Endothelial cell of hepatic sinusoid (primary cell): ENCODE results near the gene CHTF18.

Source experiments
- in situ Hi-C: cut with HindIII; loops from 2 replicates; pipeline ENCODE4 v1.10.0; 2017; ENCODE audit warnings: low sequenced_read_pairs

CHTF18 gene

DNA sequence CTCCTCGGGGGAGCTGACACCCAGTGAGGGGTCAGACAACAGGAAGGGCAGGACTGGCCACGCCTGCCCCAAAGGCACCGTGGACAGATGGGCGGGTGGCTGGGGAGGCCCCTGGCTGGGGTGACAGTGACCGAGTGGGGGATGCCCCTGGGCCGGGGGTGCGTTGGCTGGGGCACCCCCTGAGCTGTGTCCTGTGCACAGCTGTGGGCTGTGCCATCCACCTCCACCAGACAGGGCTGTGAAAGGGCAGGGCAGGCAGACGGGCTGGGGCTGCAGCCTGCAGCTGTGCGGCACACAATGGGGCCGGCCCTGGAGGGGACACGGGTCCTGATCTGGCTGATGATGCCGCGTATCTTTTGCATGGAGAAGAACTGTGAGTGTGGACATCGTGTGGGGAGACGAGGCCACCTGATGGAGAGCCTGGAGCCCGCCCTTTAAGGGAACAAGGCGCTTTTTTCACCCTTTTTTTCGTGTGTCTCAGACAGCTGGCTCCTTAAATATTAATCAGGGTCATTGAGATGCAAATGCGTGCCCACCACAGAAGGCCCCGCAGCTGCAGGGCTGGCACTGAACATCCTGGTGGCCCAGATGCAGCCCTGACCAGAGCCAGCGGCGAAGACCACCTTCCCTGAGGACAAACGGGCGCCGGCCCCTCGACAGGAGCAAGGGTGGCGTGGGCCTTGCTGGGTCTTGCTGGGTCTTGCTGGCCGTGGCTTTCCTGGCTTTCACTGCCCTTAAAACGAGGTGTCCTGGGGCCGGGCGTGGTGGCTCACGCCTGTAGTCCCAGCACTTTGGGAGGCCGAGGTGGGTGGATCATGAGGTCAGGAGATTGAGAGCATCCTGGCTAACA is 54.5 kb downstream of the CHTF18 start:
- in situ Hi-C loops, result no loop called here

DNA sequence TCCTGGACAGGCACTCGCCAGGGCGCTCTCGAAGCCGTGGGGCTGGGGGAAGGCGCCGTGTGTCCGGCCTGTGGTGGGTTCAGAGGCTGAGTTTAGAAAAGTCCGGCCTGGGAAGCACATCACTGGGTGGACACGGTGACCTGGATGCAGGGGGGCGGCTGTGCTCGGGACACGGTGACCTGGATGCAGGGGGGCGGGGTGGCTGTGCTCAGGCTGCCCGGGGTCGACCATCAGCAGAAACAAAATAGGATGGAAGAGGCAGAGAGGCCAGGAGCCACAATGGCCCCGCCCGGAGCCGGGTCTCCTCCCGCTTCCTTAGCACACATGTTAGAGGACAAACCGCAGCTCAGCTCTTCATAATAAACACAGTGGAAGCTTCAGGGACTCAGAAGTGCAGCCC is 55.4 kb downstream of the CHTF18 start:
- in situ Hi-C loops, result no loop called here

DNA sequence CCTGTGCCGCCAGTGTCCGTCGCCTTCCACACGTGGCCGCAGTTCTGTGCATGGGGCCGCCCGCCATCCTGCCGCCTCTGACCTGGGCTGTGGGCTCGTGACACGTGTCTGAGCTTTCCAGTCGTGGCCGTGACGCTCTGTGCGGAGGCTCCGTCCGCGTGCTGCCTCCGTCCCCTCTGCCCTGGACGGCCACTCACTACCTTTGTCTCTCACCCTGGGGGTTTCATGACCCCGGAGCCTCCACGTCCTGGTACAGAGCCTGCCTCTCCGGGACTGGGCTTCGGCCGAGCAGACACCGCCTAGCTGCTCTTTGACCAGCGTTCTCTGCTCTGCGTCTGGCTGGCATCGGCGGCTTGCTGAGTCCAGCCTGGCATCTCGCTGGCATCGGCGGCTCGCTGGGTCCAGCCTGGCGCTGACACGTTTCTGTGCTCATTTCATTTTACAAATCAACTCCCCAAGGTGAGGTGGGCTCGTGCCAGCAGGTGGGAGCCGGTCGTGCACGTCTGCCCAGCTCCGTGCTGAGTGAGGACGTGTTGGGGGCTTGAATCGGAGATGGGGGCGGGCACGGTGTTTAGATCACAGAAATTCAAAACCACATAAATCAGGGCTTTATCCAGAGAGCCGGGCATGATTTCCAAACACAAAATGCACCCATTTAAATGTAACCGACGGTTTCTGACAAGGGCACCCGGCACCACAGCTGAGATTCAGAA is 56.4 kb downstream of the CHTF18 start:
- in situ Hi-C loops, result no loop called here

DNA sequence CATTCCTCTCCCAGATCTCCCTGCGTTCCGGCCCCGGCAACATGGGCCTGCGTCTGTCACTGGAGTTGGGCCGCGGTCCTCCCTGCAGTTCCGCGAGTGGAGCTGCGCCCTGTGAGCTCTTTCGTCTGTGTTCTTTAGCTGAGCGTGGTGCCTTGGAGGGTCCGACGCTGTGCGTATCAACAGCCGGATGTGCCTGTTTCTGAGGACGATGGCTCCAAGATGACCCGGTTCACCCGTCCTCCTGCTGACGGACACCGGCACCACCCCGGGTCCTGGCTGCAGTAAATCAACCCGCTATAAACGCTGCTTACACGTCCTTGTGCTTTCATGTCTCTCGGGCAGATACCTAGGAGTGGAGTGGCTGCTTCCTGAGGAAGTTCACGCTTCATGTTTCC is 56.9 kb downstream of the CHTF18 start:
- in situ Hi-C loops, result no loop called here

DNA sequence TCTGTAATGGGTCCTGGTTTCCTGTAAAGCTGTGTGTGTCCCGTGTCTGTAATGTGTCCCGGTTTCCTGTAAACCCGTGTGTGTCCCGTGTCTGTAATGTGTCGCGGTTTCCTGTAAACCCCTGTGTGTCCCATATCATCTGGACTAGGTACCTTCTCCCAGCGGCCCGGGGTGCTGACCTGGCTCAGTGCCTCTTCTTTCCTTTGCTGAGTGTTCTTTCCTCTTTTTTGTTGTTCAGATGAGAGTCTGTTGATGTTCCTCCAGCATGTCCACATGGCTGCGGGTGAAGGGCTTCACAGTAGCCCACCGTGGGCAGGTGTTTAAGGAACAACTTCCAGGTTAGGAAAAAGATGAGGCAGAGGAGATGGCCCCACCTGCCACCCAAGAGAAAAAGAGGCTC is 58.7 kb downstream of the CHTF18 start:
- in situ Hi-C loops, result no loop called here
